Bone marrow (tissue), 2 donors: Measurements from ENCODE around the gene OR1J4.
"Not testable (repeated sequence)": the region's sequence is repeated elsewhere in the genome, so short reads cannot be mapped to it uniquely, and the experiment has no call there.

Experiments
- DNase-seq, 2 donors: peaks; one replicate each; lab custom pipeline; 2025; lab: John Stamatoyannopoulos, UW

Gene OR1J4

GRCh38 chr9:122518841-122519240 is at the start of gene OR1J4:
OR1J4 (plus strand) TSS chr9:122519141; CDS start chr9:122519141, 0 bp downstream.
- DNase-seq = no peak

- DNase-seq = no peak
Observed at GRCh38 chr9:122474561-122474960, 44.4 kb upstream of the OR1J4 start.

- no peak for DNase-seq
Observed at GRCh38 chr9:122475717-122476116, 43.2 kb upstream of the OR1J4 start.

- DNase-seq = no peak
Observed at GRCh38 chr9:122477346-122477745, 41.6 kb upstream of the OR1J4 start.

- DNase-seq = no peak
Observed at GRCh38 chr9:122477826-122478225, 41.1 kb upstream of the OR1J4 start, which contains the start of gene OR1J1. OR1J1 (minus strand) TSS chr9:122477926; CDS start chr9:122477926, 0 bp downstream.

GRCh38 chr9:122479062-122479461 is 39.9 kb upstream of the OR1J4 start:
- no peak for DNase-seq

GRCh38 chr9:122498883-122499288 is 20.1 kb upstream of the OR1J4 start:
- DNase-seq = peak in 1 of 2 donors; percentile 6

GRCh38 chr9:122506964-122507363 is 12.0 kb upstream of the OR1J4 start:
- DNase-seq = no peak

- DNase-seq = no peak
Observed at GRCh38 chr9:122510502-122510901, 8.4 kb upstream of the OR1J4 start, which contains the start of gene OR1J2. OR1J2 (plus strand) TSS chr9:122510802; CDS start chr9:122510802, 0 bp downstream.

GRCh38 chr9:122518226-122518625 is 715 bp upstream of the OR1J4 start:
- DNase-seq = no peak

- no peak for DNase-seq
Observed at GRCh38 chr9:122519376-122519775, 435 bp downstream of the OR1J4 start.

GRCh38 chr9:122526602-122527001 is 7.7 kb downstream of the OR1J4 start:
- no peak for DNase-seq

- DNase-seq = no peak
Observed at GRCh38 chr9:122527193-122527592, 8.3 kb downstream of the OR1J4 start, which contains the start of gene OR1N1. OR1N1 (minus strand) TSS chr9:122527293; CDS start chr9:122527293, 0 bp downstream.

GRCh38 chr9:122531157-122531556 is 12.2 kb downstream of the OR1J4 start:
- DNase-seq = not testable (repeated sequence)

GRCh38 chr9:122536134-122536533 is 17.2 kb downstream of the OR1J4 start:
- DNase-seq = no peak

GRCh38 chr9:122537066-122537465 is 18.1 kb downstream of the OR1J4 start:
- DNase-seq = not testable (repeated sequence)

GRCh38 chr9:122538757-122539156 is 19.8 kb downstream of the OR1J4 start:
- no peak for DNase-seq

GRCh38 chr9:122546196-122546595 is 27.3 kb downstream of the OR1J4 start:
- no peak for DNase-seq

GRCh38 chr9:122551371-122551770 is 32.4 kb downstream of the OR1J4 start:
- no peak for DNase-seq

GRCh38 chr9:122552812-122553211 is 33.9 kb downstream of the OR1J4 start, which contains the start of gene OR1N2:
OR1N2 (plus strand) TSS chr9:122553112; CDS start chr9:122553212, 100 bp downstream.
- no peak for DNase-seq

- no peak for DNase-seq
Observed at GRCh38 chr9:122561446-122561845, 42.5 kb downstream of the OR1J4 start.

GRCh38 chr9:122562134-122562760 is 43.3 kb downstream of the OR1J4 start:
- DNase-seq = no peak

GRCh38 chr9:122567901-122568300 is 49.0 kb downstream of the OR1J4 start:
- no peak for DNase-seq
